ENCODE data around the gene SPTBN1. TPM values are rescaled to one million over a fixed set of nuclear protein-coding genes. Genes with fewer than 3 reads are reported as not detected.

The SPTBN1 gene
- total and polyA plus RNA-seq, 2 donors (not counting 3 experiments of a cell fraction or from before 2014, with no cell fraction given): 63.3 to 320 TPM

DNA sequence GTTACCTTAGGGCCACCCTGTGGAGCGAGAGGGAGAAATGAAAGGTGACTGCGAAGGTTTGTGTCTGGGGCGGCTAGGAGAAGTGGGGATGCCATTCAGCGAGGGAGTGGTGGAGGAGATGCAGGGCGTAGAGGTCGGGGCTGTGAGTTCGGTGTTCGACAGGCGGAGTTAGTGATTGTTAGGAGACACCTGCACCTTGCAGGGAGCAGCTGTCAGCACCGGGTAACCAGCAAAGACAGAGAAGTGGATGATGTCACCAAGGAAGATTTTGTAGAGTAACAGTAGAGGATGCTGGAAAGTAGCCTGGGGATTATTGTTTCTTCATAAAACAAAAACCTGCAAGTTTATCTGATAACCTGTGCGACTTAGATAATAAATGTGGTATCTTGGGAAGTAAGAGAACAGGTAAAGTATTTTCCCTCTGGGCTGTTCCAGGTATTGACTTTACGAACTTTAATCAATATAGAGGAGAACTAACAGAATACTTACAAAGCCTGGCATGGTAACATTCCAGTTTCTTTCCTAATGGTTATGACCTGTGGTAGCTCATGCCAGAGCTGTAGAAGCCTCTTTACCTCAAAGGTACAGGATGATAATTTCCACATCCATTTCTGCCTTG lies 63.8 kb downstream of the SPTBN1 start:
- no TSS peak for BruUV-seq (replicated peaks)
- peaks cover 6% of the 10 kb centered on the region for H3K79me2 ChIP-seq (ENCODE audit: control insufficient read depth, insufficient read depth, low read length)
- POLR2A ChIA-PET: no interaction called here
- intact Hi-C loops (cut with micrococcal nuclease): loop anchor here (5.0 kb wide), 3 partner anchors 92 to 317 kb away; no protein-coding TSS in a partner anchor
- DNase-seq (ENCODE audit: low read depth, low spot score): no peak
- H3K27ac ChIP-seq (ENCODE audit: insufficient read depth, low read depth, low read length): no peak overlapping the region
- peaks cover 2% of the 10 kb centered on the region for H4K20me1 ChIP-seq (replicated peaks; ENCODE audit: control insufficient read depth, extremely low read depth, insufficient read depth, low read length)
- no peak for FAIRE-seq
- no peaks in the 10 kb centered on the region for H3K27me3 ChIP-seq (ENCODE audit: control insufficient read depth in 2 of 2, insufficient read depth in 2 of 2, low read length in 2 of 2)
- no peak overlapping the region for H3K4me3 ChIP-seq (replicated peaks in 1 of 3; ENCODE audit: insufficient read depth in 1 of 3, low read depth in 1 of 3, low read length in 3 of 3)
- dilution Hi-C loops (cut with MboI; ENCODE audit: extremely low pct_ligation_motif_present, low sequenced_read_pairs): no loop called here
- CTCF ChIA-PET: interaction anchor here (1.1 to 7.5 kb wide), 6 partner anchors 17 to 413 kb away, joined by 4 to 79 read pairs (median 8); no protein-coding TSS in a partner anchor
- no peaks in the 10 kb centered on the region for H3K36me3 ChIP-seq (ENCODE audit: control insufficient read depth in 2 of 2, extremely low read depth in 1 of 2, insufficient read depth in 2 of 2, low read length in 2 of 2)
- peaks cover 8% of the 10 kb centered on the region for H3K4me1 ChIP-seq (ENCODE audit: control insufficient read depth, extremely low read depth, insufficient read depth, low read length)
- H3K9ac ChIP-seq (replicated peaks; ENCODE audit: extremely low read depth, insufficient read depth, low read length): no peak overlapping the region
- H3K9me1 ChIP-seq (replicated peaks; ENCODE audit: control insufficient read depth, extremely low read depth, insufficient read depth, low read length): no peaks in the 10 kb centered on the region
- H3K4me2 ChIP-seq (ENCODE audit: insufficient read depth, low read length): no peak overlapping the region
- TF ChIP-seq POLR2AphosphoS5 (IDR thresholded peaks at IDR 0.05; ENCODE audit: insufficient read depth, low read depth, low read length) (no peak), EZH2 (IDR thresholded peaks at IDR 0.05; ENCODE audit: borderline replicate concordance, low read depth, low read length, severe bottlenecking) (no peak), GATA2 (IDR thresholded peaks at IDR 0.05; ENCODE audit: insufficient read depth, insufficient read length, low read depth, low read length) (no peak), MYC (IDR thresholded peaks at IDR 0.05; ENCODE audit: low read depth, low read length) (no peak), POLR2A (IDR thresholded peaks at IDR 0.05; ENCODE audit: low read depth, low read length) (no peak), CTCF (IDR thresholded peaks at IDR 0.05; ENCODE audit: extremely low read depth in 1 of 2, insufficient read depth in 1 of 2, low read depth in 1 of 2, low read length in 2 of 2) (no peak), MAX (IDR thresholded peaks at IDR 0.05; ENCODE audit: insufficient read depth, insufficient read length) (no peak)
- H2AFZ ChIP-seq (ENCODE audit: low read depth, low read length): no peak overlapping the region
- H3K9me3 ChIP-seq (replicated peaks; ENCODE audit: control insufficient read depth, insufficient read depth, low read length): no peaks in the 10 kb centered on the region
